H1 (cell line): ENCODE measurements around the gene STXBP6. TPM values are rescaled to one million over a fixed set of nuclear protein-coding genes. Genes with fewer than 3 reads are reported as not detected.

Experiments used
- BACH1 ChIP-seq: IDR thresholded peaks from 2 replicates; pipeline ENCODE4 v1.6.1; 2012; ENCODE audit warnings: low read length, improper control_type of control experiment
- BCL11A ChIP-seq, 2 experiments: IDR thresholded peaks; one replicate each; pipeline ENCODE4 v1.6.1; 2011; ENCODE audit warnings: low read depth in 2 of 2, low read length in 2 of 2, mild to moderate bottlenecking in 2 of 2
- HDAC2 ChIP-seq, 2 experiments: fragments of 300-600 bp in 1 of 2; sonication (generic) in 1 of 2; IDR thresholded peaks; 2 replicates each; pipeline ENCODE4 v1.6.1; 2011 to 2012; ENCODE audit warnings: low read depth in 2 of 2, low read length in 2 of 2, mild to moderate bottlenecking in 2 of 2, moderate library complexity in 2 of 2, borderline replicate concordance in 1 of 2, inconsistent platforms in 1 of 2
- KDM1A ChIP-seq: fragments of 200-600, 300-600 bp; sonication (generic); IDR thresholded peaks from 2 replicates; pipeline ENCODE4 v1.7.1; 2016; ENCODE audit warnings: mild to moderate bottlenecking, low read length, borderline replicate concordance
- KDM4A ChIP-seq: IDR thresholded peaks from one replicate; pipeline ENCODE4 v1.7.1; 2012; ENCODE audit warnings: low read depth, mild to moderate bottlenecking, moderate library complexity, low read length, inconsistent platforms; ENCODE audit not compliant: severe bottlenecking
- POLR2AphosphoS5 ChIP-seq: IDR thresholded peaks from 2 replicates; pipeline ENCODE4 v1.6.1; 2011; ENCODE audit warnings: low read depth, low read length
- TBP ChIP-seq: IDR thresholded peaks from 2 replicates; pipeline ENCODE4 v1.6.1; 2011; ENCODE audit warnings: low read depth, low read length, improper control_type of control experiment
- USF2 ChIP-seq: IDR thresholded peaks from 2 replicates; pipeline ENCODE4 v1.6.1; 2011; ENCODE audit warnings: low read length, improper control_type of control experiment
- polyA plus RNA-seq, 7 experiments: library from polyadenylated mRNA; depleted of rRNA in 3 of 7; stranded (reverse) in 5 of 7; unstranded in 2 of 7; fragments of >200 nt in 5 of 7; fragments of 200-250 nt in 2 of 7; gene quantifications; 1 replicate in 5 of 7; 2 replicates in 1 of 7; 4 replicates in 1 of 7; pipeline versions ENCODE4 v1.2.1 to v1.2.3, GENCODE V29; 2011 to 2013; ENCODE audit warnings: missing spikeins in 2 of 7, mixed read lengths in 2 of 7
- total RNA-seq: library from RNA; stranded (reverse); fragmentation: NEBNext Ultra II Directional; extraction: Animal tissue kit (Norgen Biotek cat#: 25700); gene quantifications from 2 replicates; pipeline ENCODE4 v1.2.1, GENCODE V29; 2021
- TF ChIP-seq, protein P1 (sequence below): fragments of 300-600 bp; sonication (generic); IDR thresholded peaks from 2 replicates; pipeline ENCODE4 v1.7.1; 2012; ENCODE audit warnings: low read length, moderate library complexity, mild to moderate bottlenecking, inconsistent platforms; ENCODE audit not compliant: insufficient replicate concordance

Gene STXBP6
- total and polyA plus RNA-seq, 2 of the 8 experiments (the other 6 are each of a cell fraction or from before 2014, with no cell fraction given), result 9.4 to 18.1 TPM

DNA sequence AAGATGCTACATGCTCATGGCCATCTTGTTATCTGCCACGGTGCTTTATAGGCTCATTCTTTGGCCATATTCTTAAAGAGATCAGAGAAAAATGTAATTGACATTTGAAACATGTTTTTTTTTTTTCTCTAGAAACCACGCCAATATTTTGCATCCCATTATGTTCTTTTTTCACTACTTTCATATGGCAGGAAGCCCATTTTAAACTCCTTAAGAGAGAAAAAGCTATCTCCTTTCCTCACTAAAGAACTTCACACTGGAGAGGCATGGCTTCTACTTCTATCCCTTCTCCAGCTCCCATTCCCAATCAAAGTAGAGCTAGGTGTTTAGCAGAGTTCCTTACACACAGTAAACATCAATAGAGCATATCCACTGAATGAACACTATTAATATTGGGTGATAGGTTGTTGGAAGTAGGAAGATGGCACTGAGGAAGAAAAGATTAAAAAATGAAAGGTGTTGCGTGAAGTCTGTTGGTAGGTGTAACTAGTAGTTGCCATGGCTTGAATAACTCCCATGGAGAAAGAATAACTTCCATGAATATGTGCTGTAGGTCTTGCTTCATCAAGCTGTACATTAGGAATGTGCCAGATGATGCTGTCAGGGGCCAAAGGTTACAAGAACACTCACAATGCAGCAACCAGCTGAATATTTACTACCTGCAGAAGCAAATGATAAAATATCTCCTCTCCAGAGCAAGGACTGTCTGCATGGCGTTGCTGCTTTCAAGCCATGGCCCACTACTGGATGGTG lies 178.8 kb downstream of the STXBP6 start (continued):
- TF ChIP-seq, protein P1, sequence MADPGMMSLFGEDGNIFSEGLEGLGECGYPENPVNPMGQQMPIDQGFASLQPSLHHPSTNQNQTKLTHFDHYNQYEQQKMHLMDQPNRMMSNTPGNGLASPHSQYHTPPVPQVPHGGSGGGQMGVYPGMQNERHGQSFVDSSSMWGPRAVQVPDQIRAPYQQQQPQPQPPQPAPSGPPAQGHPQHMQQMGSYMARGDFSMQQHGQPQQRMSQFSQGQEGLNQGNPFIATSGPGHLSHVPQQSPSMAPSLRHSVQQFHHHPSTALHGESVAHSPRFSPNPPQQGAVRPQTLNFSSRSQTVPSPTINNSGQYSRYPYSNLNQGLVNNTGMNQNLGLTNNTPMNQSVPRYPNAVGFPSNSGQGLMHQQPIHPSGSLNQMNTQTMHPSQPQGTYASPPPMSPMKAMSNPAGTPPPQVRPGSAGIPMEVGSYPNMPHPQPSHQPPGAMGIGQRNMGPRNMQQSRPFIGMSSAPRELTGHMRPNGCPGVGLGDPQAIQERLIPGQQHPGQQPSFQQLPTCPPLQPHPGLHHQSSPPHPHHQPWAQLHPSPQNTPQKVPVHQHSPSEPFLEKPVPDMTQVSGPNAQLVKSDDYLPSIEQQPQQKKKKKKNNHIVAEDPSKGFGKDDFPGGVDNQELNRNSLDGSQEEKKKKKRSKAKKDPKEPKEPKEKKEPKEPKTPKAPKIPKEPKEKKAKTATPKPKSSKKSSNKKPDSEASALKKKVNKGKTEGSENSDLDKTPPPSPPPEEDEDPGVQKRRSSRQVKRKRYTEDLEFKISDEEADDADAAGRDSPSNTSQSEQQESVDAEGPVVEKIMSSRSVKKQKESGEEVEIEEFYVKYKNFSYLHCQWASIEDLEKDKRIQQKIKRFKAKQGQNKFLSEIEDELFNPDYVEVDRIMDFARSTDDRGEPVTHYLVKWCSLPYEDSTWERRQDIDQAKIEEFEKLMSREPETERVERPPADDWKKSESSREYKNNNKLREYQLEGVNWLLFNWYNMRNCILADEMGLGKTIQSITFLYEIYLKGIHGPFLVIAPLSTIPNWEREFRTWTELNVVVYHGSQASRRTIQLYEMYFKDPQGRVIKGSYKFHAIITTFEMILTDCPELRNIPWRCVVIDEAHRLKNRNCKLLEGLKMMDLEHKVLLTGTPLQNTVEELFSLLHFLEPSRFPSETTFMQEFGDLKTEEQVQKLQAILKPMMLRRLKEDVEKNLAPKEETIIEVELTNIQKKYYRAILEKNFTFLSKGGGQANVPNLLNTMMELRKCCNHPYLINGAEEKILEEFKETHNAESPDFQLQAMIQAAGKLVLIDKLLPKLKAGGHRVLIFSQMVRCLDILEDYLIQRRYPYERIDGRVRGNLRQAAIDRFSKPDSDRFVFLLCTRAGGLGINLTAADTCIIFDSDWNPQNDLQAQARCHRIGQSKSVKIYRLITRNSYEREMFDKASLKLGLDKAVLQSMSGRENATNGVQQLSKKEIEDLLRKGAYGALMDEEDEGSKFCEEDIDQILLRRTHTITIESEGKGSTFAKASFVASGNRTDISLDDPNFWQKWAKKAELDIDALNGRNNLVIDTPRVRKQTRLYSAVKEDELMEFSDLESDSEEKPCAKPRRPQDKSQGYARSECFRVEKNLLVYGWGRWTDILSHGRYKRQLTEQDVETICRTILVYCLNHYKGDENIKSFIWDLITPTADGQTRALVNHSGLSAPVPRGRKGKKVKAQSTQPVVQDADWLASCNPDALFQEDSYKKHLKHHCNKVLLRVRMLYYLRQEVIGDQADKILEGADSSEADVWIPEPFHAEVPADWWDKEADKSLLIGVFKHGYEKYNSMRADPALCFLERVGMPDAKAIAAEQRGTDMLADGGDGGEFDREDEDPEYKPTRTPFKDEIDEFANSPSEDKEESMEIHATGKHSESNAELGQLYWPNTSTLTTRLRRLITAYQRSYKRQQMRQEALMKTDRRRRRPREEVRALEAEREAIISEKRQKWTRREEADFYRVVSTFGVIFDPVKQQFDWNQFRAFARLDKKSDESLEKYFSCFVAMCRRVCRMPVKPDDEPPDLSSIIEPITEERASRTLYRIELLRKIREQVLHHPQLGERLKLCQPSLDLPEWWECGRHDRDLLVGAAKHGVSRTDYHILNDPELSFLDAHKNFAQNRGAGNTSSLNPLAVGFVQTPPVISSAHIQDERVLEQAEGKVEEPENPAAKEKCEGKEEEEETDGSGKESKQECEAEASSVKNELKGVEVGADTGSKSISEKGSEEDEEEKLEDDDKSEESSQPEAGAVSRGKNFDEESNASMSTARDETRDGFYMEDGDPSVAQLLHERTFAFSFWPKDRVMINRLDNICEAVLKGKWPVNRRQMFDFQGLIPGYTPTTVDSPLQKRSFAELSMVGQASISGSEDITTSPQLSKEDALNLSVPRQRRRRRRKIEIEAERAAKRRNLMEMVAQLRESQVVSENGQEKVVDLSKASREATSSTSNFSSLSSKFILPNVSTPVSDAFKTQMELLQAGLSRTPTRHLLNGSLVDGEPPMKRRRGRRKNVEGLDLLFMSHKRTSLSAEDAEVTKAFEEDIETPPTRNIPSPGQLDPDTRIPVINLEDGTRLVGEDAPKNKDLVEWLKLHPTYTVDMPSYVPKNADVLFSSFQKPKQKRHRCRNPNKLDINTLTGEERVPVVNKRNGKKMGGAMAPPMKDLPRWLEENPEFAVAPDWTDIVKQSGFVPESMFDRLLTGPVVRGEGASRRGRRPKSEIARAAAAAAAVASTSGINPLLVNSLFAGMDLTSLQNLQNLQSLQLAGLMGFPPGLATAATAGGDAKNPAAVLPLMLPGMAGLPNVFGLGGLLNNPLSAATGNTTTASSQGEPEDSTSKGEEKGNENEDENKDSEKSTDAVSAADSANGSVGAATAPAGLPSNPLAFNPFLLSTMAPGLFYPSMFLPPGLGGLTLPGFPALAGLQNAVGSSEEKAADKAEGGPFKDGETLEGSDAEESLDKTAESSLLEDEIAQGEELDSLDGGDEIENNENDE, result no peak
- TF ChIP-seq KDM1A (no peak), USF2 (no peak), POLR2AphosphoS5 (no peak), BCL11A (IDR thresholded peaks at IDR 0.05; ENCODE audit: low read depth in 2 of 2, low read length in 2 of 2) (no peak), KDM4A (no peak), BACH1 (no peak), TBP (no peak), HDAC2 (IDR thresholded peaks at IDR 0.05; ENCODE audit: borderline replicate concordance in 1 of 2, low read depth in 2 of 2, low read length in 2 of 2) (no peak)
